Spleen (tissue), 7 donors: ENCODE data around the gene ITSN1.

ENCODE experiments used
- POLR2AphosphoS5 ChIP-seq, 3 donors: sonication (generic); formaldehyde crosslinking; IDR thresholded peaks; one replicate each; pipeline ENCODE4 v1.5.1; 2017; ENCODE audit warnings: antibody characterized with exemption in 3 of 3
- TF ChIP-seq, protein P1 (sequence below), 11 experiments: fragments of 200-600 bp in 7 of 11; fragments of 450-650 bp in 4 of 11; sonication (generic) in 4 of 11; IDR thresholded peaks in 8 of 11; conservative IDR thresholded peaks in 3 of 11; 1 replicate in 7 of 11; 2 replicates in 4 of 11; pipeline versions ENCODE4 v1.4.0 to v1.8.0; 2016 to 2021; ENCODE audit warnings: antibody characterized with exemption in 11 of 11, inconsistent platforms in 4 of 11, mild to moderate bottlenecking in 1 of 11
- donor health status: DM: no; HTN: no; CAD: no; lungs with moderate emphysema.
- donor health status: DM: no; HTN: no; CAD: no.
- donor health status: DM: no; HTN: no; CAD: no.

DNA sequence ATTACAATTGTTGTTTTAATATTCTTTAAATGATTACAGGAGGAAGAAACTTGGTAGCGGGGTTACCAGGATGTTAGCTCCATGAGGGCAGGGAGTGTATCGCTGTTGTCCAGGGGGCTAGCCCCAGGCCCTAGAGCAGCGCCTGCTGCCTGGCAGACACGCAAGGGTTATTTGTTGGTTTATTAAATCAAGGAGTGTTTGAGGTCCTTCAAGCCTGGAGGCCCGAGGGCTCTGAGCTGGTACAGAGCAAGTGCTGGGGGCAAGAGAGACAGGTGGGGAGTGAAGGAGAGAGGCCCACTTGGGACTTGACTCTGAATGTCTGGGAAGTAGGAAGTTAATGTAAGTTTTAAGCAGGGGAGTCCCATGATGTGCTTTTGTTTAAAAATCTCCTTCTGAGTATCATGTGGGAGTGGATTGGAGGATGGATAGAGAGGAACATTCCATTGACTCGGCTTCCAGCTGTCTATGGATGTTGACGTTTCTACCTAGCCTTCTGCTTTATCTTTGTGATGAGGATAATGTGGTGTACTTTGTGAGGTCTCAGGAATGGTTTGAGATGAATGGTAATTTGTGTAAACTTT, 8.7 kb downstream of the ITSN1 start:
- TF ChIP-seq, protein P1, sequence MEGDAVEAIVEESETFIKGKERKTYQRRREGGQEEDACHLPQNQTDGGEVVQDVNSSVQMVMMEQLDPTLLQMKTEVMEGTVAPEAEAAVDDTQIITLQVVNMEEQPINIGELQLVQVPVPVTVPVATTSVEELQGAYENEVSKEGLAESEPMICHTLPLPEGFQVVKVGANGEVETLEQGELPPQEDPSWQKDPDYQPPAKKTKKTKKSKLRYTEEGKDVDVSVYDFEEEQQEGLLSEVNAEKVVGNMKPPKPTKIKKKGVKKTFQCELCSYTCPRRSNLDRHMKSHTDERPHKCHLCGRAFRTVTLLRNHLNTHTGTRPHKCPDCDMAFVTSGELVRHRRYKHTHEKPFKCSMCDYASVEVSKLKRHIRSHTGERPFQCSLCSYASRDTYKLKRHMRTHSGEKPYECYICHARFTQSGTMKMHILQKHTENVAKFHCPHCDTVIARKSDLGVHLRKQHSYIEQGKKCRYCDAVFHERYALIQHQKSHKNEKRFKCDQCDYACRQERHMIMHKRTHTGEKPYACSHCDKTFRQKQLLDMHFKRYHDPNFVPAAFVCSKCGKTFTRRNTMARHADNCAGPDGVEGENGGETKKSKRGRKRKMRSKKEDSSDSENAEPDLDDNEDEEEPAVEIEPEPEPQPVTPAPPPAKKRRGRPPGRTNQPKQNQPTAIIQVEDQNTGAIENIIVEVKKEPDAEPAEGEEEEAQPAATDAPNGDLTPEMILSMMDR (IDR thresholded peaks at IDR 0.05 in 8 of 11, conservative IDR thresholded peaks at IDR 0.05 in 3 of 11) = no peak
- no peak for TF ChIP-seq POLR2AphosphoS5 (IDR thresholded peaks at IDR 0.05)
